ENCODE measurements around the gene DCC.

DNA sequence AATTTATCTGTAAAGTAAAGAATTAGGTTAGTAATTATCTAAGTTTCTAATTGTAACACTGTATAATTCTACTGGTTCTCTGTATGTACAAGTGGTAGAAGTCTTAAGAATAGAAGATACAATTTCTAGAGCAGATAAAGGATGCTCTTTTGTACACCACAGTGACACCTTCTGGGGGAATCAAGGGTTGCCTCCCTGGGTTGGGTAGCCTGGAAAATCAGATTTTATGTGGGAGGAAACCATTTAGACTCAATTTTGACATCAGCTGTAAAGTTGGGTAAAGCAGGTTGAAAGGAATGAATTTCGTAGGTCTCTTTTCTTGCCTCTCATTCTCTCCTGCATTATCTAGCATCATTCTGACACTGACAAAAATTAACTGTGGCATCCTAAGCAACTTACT is 354.8 kb downstream of the DCC start:
- TF ChIP-seq GATA2 (IDR thresholded peaks at IDR 0.05; ENCODE audit: low read depth, low read length) = no peak
- TF ChIP-seq GATA3 (IDR thresholded peaks at IDR 0.05; ENCODE audit: low read depth, low read length) = no peak
